Measurements from ENCODE around the gene SCFD2.

GRCh38 chr4:52949336-52949735, 416.5 kb downstream of the SCFD2 start:
- TF ChIP-seq POLR2A (IDR thresholded peaks at IDR 0.05; ENCODE audit: low read depth, low read length), result no peak
- no peak for TF ChIP-seq POLR2AphosphoS5 (IDR thresholded peaks at IDR 0.05; ENCODE audit: insufficient read depth, low read depth, low read length)
- no peak for TF ChIP-seq CTCF (IDR thresholded peaks at IDR 0.05; ENCODE audit: extremely low read depth in 1 of 2, insufficient read depth in 1 of 2, low read depth in 1 of 2, low read length in 2 of 2)
- TF ChIP-seq EZH2 (IDR thresholded peaks at IDR 0.05; ENCODE audit: borderline replicate concordance, low read depth, low read length, severe bottlenecking), result no peak
- TF ChIP-seq JUN (IDR thresholded peaks at IDR 0.05; ENCODE audit: borderline replicate concordance, insufficient read depth, insufficient read length, low read depth), result no peak
- no peak for TF ChIP-seq MAX (IDR thresholded peaks at IDR 0.05; ENCODE audit: insufficient read depth, insufficient read length)
- no peak for TF ChIP-seq FOS (IDR thresholded peaks at IDR 0.05; ENCODE audit: borderline replicate concordance, insufficient read depth, low read length)
- no peak for TF ChIP-seq MYC (IDR thresholded peaks at IDR 0.05; ENCODE audit: low read depth, low read length)
- TF ChIP-seq GATA2 (IDR thresholded peaks at IDR 0.05; ENCODE audit: insufficient read depth, insufficient read length, low read depth, low read length), result no peak
